A172 (cell line): ENCODE results near the gene CSNK1A1. TPM values are rescaled to one million over a fixed set of nuclear protein-coding genes. Genes with fewer than 3 reads are reported as not detected.
A peak's percentile ranks its signal among the peaks of the same experiment; 100 is the strongest.
"Not testable (repeated sequence)": the region's sequence is repeated elsewhere in the genome, so short reads cannot be mapped to it uniquely, and the experiment has no call there.

ENCODE experiments used
- DNase-seq: peaks from one replicate; pipeline ENCODE4 v3.0.0-alpha.2; 2015; ENCODE audit warnings: low spot score
- total RNA-seq: library from RNA; depleted of rRNA; stranded (reverse); fragments of >200 nt; shearing (Covaris generic); gene quantifications from 2 replicates; pipeline ENCODE4 v1.2.3, GENCODE V29; 2014

Gene CSNK1A1
- total RNA-seq, 1 experiment from 2014 or later, result 416 TPM

DNA sequence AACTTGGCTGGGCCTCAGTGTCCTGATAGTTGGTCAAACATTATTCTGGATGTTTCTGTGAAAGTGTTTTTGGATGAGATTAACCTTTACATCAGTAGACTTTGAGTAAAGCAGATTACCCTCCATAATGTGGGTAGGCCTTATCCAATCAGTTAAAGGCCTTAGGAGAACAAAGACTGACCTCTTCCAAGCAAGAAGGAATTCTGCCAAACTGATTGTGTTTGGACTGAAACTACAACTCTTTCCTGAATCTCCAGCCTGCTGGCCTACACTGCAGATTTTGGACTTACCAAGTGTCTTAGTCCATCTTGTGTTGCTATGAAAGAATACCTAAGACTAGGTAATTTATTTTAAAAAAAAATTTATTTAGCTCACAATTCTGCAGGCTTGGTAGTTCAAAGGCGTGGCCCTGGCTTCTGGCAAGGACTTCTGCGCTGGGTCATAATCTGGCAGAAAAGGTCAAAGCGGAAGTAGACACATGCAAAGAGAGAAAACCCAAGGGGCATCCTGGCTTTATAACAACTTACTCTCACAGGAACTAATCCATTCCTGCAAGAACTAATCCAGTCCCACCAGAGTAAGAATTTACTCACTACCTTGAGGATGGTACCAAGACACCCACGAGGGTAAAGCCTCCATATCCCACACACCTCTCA lies 21.5 kb upstream of the CSNK1A1 start:
- no peak for DNase-seq

DNA sequence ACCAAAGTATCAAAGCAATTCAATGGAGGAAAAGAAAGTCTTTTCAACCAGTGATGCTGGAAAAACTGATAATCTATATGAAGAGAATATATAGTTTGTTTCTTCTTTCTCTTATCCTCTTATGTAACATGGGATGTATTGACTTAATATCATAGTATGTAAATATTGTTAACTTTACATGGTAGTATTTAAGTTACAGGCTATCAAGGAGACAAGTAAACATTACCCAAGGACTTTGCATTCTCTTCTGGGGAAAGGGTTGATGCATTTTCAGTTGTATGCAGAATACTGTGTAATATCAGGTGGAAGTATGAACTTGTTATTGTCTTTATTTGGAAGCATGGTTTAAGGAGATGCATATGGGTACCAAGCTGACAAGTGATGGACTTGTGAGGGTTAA lies 20.9 kb upstream of the CSNK1A1 start:
- no peak for DNase-seq

GRCh38 chr5:149567226-149567625 lies 16.0 kb upstream of the CSNK1A1 start:
- no peak for DNase-seq

DNA sequence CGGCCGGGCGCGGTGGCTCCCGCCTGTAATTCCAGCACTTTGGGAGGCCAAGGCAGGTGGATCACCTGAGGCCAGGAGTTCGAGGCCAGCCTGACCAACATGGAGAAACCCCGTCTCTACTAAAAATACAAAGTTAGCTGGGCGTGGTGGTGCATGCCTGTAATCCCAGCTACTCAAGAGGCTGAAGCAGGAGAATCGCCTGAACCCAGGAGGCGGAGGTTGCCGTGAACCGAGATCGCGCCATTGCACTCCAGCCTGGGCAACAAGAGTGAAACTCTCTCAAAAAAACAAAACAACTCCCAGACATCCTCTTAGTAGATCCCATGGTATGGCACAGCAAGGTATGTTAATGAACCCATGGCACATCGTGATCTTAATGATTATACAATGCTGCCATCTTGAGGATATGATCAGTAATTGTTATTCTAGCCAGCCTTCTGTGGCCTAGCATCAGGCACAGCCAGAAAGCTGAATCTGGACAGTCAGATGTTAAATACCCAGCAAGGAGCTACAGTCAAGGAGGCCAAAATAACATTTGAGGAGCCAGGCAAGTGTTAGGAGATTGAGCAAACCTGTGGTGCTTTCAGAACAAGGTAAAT lies 13.4 kb upstream of the CSNK1A1 start:
- DNase-seq, result peak; percentile 85

GRCh38 chr5:149563466-149563865 lies 12.2 kb upstream of the CSNK1A1 start:
- no peak for DNase-seq

- DNase-seq, result peak; percentile 98
These were observed 10.6 kb upstream of the CSNK1A1 start for GRCh38 chr5:149561848-149562247.

GRCh38 chr5:149559706-149560105 lies 8.5 kb upstream of the CSNK1A1 start:
- no peak for DNase-seq

- no peak for DNase-seq
These were observed 1.4 kb upstream of the CSNK1A1 start for GRCh38 chr5:149552553-149553160.

GRCh38 chr5:149552038-149552494 lies 827 bp upstream of the CSNK1A1 start:
- no peak for DNase-seq

GRCh38 chr5:149550594-149551226 lies 529 bp downstream of the CSNK1A1 start:
- DNase-seq, result peak; percentile 25

- no peak for DNase-seq
These were observed 1.0 kb downstream of the CSNK1A1 start for GRCh38 chr5:149550268-149550583.

DNA sequence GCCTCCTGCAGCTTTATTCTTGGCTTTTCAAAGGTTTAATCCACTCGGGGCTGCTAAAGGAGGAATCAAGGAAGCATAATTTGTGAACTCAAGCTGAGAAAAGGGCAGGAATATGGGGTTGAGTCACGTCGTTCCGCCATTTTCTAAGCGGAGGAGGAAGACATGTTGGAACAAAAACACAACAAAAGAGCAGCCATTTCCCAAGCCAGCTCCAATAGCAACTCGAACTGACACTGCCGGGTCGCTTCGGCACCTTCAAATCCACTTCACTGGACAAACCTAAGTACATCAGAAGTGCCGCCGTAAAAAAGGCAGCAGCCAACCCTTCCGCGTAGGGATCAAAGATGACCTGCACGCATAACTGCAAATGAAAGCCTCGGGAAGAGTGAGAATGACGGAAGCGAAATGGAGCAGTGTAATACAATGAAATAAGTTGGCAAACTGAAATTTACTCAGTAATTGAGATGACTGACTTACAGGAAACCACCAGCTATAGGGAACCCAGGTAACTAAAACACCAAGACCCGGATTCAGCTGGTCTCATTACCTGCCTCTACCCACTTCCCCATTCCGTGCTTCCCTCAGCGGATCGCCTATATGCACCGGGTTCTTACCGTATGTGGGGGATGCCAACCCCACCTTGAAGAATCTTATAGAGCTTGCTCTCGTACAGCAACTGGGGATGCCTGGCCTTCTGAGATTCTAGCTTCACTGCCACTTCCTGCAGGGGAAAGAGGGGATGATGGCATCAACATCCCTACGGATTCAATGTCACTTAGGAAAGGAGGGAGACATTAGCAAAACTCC lies 1.6 kb downstream of the CSNK1A1 start:
- peak; percentile 50 for DNase-seq

GRCh38 chr5:149546974-149547373 lies 4.3 kb downstream of the CSNK1A1 start:
- DNase-seq, result no peak

DNA sequence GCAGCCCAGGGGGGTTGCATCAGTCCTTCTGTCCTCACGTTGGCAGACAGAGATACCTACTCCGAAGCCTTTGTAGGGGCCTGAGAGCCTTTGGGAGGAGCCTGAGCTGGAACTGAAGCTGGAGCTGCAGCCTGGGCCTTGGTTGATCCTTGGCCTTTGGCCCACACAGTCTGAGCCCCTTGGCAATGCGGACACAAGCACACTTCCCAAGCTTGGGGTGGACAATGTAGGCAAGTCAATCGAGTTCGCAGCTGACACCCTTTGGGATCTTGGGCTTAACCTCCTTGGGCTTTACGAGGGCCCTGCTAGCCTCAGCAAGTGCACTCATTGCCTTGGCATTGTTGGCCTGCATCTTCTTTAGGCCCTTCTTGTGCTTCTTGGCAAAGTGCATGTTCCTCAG lies 5.9 kb downstream of the CSNK1A1 start:
- DNase-seq, result no peak

DNA sequence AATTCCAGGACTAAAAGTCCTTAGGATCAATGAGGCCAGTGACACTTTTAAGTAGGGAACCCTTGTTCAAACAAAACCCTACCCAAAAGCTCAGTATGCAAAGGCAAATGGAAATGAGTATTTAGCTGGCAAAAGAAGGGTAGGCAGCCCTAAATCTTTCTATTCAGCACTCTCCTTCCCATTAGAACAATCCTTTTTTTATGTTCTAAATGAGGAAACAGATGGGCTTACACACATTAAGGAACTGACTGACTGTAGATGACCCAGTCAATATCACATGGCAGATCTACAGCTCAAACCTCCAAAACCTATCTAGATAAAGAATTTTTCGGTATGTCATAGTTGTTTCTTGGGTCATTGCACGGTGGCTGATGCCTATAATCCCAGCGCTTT lies 7.2 kb downstream of the CSNK1A1 start:
- no peak for DNase-seq

DNA sequence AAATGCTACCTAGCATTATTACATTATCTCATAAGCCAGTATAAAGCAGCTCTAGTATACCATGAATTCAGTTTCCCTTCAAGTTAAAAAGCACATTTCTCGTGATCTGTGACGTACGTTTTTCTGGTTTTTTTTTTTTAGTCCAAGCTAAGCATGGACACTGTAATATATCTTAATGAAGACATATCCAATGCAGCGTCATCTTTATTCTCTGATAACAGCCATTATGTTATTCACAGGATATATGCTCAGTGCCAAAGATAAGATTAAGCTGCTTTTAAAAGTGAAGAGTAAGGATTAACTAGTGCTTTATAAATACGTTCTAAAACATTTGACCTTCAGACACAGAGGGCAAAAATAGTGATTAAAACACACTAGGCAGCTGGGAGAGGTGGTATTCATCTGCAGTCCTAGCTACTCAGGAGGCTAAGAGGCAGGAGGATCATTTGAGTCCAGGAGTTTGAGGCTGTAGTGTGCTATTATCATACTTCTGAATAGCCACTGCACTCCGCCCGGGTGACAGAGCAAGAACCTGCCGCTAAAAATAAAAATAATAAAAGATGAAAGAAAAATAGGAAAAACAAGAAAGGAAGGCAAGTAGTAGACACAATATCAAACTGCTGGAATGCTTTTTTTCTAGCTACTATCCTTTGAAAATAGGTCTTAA lies 7.7 kb downstream of the CSNK1A1 start:
- DNase-seq, result no peak

DNA sequence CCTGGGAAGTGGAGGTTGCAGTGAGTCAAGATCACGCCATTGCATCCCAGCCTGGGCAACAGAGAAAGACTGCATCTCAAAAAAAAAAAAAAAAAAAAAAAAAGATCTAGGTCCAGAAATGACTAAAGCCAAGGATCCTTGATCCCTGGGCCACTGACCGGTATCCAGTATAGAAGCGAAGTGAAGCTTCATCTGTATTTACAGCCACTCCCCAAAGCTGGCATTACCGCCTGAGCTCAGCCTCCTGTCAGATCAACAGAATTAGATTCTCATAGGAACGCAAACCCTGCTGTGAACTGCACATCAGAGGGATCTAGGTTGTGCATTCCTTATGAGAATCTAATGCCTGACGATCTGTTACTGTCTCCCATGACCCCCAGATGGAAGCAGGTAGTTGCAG lies 9.3 kb downstream of the CSNK1A1 start:
- no peak for DNase-seq

DNA sequence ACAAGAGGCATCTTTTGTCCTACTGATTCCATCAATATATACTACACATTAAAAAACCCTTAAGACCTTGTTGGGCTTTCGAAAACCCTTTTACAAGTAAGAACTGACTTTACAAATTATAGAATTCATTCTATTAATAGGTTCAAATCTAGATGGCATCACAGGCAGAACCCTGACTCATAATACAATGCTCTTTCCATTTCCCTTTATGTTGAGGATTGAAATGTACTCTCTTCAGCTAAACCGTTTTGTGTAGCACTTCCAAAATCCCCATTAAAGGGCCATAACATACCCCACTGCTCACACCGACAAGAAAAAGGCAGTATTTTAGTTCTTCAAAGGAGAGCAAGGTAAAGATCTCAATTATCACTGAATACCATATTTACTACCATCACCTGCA lies 11.2 kb downstream of the CSNK1A1 start:
- no peak for DNase-seq

DNA sequence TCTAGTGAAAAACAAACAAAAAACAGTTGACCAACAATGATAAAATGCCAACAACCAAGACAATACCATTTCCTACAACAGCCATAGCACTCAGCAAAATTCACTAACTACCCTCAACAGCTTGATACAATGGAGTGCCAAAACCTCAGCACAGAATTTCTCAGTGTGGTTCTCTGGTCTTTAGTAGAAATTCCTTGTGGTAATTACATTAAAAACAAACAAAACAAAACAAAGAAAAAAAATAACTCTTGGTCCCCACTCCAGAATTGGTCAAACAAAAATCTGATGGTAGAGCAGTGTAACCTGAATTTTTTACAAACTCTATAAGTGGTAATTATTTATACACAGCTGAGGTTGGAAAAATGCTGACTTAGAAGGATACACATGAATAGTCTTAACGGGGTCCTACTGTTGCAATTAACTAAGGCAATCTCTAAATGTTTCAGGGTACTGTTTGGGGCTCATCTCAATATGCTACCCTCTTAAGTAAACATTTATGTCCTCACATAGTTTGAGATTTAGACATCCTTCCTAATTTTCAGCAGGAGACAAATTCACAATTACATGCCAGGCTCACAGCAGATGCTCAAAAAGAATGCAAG lies 13.8 kb downstream of the CSNK1A1 start:
- no peak for DNase-seq

GRCh38 chr5:149535787-149536186 lies 15.5 kb downstream of the CSNK1A1 start:
- DNase-seq, result not testable (repeated sequence)

- no peak for DNase-seq
These were observed 18.8 kb downstream of the CSNK1A1 start for GRCh38 chr5:149532413-149532812.
